ENCODE measurements around the gene CFAP161.
A peak's percentile ranks its signal among the peaks of the same experiment; 100 is the strongest.

The CFAP161 gene, protein sequence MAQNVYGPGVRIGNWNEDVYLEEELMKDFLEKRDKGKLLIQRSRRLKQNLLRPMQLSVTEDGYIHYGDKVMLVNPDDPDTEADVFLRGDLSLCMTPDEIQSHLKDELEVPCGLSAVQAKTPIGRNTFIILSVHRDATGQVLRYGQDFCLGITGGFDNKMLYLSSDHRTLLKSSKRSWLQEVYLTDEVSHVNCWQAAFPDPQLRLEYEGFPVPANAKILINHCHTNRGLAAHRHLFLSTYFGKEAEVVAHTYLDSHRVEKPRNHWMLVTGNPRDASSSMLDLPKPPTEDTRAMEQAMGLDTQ

DNA sequence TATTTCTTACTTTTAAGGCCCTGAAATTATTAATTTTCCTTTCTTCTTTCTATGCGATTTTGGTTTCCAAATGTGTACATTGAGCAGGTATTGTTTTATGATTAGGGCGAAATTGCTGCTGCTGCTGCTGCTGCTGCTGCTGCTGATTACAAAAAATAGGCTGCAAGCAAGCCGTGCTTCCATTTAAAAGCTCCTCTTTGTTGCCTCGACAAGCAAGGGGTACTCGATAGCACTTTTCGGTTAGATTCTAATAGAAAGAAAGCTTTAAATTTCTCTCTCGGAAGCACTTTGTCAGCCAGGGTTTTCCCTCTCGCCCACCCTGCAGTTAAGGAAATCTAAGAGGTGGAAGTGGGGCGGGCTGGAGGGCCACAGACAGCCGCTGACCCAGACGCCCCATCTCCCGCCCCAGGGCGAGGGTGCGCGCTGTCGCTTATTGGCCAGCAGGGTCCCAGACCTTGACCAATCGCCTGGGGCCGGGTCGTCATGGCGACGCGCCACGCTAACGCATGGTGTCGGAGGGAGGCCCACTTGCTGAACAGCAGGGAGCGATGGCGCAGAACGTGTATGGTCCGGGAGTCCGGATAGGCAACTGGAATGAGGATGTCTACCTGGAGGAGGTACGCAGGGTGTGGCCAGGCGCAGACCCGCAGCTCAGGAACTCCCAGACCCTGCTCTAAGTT is at the start of gene CFAP161:
Gene CFAP161, plus strand, starts transcription at position 489 of the 680 bp plus-strand sequence. Its CDS starts 60 bp downstream, at position 549.
- DNase-seq (ENCODE audit: low read depth in 1 of 2, low spot score in 1 of 2) = peak in 1 of 2 donors; percentile 6

DNA sequence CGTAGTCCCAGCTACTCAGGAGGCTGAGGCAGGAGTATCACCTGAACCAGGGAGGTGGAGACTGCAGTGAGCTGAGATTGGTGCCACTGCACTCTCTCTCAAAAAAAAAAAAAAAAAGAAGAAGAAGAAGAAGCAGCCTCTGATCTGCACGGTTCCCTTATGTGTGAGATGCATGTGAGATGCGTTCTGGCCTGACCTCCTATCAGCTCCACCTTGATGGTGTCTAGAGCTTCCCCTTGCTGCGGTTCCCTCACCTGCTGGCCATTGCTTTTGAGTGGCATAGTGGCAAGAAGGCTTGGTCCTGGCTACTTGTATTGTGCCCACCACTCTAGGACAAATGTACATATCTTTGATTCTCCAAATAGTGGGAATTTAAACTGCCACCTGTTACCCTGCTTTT is 49.4 kb upstream of the CFAP161 start:
- no peak for DNase-seq (ENCODE audit: low read depth in 1 of 2, low spot score in 1 of 2)

DNA sequence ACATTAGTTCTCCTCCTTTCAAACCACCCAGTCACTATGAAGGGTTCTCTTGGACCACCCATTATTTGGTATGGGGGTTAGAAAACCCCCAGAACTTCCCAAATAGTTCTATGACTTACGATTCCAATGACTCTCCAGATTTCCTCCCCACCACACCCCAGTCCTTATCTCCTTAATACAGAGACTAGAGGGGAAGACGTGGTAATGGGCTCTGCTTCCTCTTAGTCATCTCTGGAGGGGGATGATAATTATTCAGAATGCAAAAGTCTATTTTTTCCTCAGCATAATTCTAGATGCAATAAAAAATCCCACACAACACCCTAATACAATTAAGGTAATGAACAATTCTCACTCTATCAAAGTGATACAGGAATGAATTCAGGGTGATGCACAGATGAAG is 48.9 kb upstream of the CFAP161 start:
- no peak for DNase-seq (ENCODE audit: low read depth in 1 of 2, low spot score in 1 of 2)

DNA sequence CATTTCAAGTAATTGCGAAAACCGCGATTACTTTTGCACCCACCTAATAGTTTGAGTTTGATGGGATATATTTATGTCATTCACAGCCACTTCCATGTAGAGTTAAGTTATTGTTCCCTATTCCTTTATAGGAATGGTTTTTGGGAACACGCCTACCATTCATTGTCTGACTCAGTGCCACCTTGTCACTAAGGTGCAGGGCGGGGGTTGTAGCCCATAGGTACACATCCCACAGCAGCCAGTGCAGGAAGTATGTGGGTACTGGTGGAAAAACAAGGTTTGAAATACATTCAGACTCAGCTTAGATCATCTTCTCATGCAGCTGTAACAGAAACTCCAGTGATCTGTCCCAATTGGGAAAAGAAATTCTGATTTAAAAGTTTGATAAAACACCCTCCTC is 48.2 kb upstream of the CFAP161 start:
- DNase-seq (ENCODE audit: low read depth in 1 of 2, low spot score in 1 of 2) = no peak

DNA sequence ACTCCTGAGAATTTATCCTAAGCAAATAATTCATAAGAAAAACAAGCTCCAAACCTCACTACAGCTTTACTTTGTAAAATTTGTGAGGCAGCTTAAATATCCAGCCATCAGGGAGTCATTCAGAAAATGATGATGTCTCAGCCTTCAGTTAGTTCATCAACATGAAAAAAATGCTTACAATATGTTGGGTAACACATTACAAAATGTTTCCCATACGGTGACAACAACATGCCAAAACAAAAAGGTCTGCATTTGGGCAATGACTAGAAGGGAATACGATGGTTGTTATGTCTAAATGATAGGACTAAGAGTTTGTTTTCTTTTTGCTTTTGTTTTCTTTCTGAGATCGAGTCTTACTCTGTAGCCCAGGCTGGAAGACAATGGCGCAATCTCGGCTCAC is 47.0 kb upstream of the CFAP161 start:
- no peak for DNase-seq (ENCODE audit: low read depth in 1 of 2, low spot score in 1 of 2)

DNA sequence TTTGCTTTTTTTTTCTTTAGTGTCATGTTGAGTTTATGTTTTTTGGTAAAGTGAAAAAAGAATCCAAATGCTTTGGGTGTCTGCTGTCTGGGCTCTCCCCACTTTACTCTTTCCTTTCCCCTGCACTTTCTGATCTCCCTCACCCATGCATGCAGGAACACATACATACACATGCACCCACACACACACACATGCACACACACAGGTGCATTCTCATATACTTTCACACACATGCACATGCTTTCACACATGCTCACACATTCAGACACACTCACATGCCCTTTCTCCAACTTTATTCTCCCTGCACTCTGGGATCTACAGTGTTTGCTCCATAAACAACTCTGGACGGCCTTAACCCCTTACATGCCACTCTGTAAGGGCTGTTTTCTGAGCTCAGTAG is 46.4 kb upstream of the CFAP161 start:
- DNase-seq (ENCODE audit: low read depth in 1 of 2, low spot score in 1 of 2) = no peak

DNA sequence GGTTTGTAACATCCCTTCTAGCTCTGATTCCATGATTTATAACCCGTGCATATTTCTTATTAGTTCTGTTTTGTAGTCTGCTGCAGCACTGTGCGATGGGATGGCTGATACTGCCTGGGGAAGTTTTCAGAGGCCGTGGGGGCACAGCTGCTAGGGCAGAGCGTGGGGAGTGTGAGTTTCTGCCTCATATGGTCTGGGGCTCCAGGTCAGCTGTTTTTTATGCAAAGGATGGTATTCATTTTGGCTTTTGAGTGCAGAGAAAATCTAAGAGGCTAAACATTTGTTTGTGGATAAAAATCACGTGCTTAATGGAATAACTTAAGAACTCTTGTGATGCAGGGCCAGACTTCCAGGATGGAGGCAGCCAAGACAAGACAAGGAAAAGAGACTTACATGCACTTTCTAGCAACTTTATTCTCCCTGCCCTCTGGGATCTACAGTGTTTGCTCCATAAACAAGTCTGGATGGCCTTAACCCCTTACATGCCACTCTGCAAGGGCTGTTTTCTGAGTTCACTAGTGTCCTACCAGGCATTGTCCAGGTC is 45.5 kb upstream of the CFAP161 start:
- no peak for DNase-seq (ENCODE audit: low read depth in 1 of 2, low spot score in 1 of 2)

DNA sequence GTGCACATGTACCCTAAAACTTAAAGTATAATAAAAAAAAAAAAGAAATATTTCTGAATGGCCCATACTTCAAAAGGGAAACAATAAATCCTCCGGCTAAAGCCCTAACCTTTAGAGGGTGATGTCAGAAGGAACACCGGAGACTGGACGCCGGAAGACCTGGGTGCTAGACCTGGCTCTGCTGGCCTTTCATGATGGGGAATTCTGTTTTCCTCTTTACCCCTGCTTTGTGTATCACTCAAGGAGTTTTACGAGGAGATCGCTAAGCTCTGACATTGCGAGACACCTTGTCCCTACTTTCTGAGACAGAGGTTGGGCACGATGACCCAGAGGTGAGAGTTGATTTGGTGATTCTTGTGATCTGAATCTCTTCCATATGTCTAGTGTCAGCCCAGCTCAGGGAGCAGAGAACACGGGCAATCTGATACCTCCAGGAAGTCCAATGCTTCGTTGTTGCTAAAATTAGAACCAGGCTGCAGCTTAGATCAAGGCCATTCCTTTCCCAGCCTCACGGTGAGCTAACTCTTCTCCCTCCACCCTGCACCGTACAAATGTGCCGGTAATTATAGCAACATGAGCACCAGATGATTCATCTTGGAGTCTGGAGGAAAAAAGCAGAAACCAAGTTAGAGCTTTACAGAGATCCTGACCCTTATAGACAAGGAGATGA is 42.0 kb upstream of the CFAP161 start:
- DNase-seq (ENCODE audit: low read depth in 1 of 2, low spot score in 1 of 2) = no peak

DNA sequence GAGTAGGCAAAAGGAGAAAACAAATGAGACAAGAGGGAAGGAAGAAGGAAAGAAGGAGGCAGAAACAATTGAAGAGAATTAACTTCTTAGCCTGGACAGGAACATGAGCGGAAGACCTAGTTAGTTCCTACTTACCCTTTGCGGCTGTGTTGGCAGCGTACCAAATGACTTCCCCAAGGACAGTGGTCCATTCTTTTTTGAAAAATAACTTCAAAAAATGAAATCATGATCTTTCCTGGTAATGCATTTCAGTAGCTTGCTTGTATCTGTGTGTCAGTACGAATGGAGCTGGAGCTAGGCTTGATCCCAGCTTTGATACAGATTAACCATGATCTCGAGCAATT is 41.5 kb upstream of the CFAP161 start:
- DNase-seq (ENCODE audit: low read depth in 1 of 2, low spot score in 1 of 2) = no peak

DNA sequence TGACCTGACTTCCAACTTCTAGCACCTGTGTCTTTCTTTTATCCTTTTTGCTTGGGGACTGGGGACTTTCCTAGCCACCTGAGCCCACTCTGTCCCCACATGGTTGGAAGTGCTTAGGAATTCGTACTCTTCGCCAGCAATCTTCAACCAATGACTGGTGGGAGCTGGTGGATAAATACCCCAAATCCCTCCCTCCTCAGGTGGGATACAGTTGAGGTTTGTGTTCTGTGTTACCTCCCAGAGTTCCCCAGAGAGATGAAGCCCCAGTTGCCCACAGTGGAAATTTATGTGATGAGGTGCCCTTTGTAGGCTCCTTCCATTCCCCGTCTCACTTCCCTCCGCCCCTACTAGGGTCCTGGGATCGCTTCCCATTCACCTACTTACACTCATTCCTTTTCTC is 40.1 kb upstream of the CFAP161 start:
- DNase-seq (ENCODE audit: low read depth in 1 of 2, low spot score in 1 of 2) = no peak

DNA sequence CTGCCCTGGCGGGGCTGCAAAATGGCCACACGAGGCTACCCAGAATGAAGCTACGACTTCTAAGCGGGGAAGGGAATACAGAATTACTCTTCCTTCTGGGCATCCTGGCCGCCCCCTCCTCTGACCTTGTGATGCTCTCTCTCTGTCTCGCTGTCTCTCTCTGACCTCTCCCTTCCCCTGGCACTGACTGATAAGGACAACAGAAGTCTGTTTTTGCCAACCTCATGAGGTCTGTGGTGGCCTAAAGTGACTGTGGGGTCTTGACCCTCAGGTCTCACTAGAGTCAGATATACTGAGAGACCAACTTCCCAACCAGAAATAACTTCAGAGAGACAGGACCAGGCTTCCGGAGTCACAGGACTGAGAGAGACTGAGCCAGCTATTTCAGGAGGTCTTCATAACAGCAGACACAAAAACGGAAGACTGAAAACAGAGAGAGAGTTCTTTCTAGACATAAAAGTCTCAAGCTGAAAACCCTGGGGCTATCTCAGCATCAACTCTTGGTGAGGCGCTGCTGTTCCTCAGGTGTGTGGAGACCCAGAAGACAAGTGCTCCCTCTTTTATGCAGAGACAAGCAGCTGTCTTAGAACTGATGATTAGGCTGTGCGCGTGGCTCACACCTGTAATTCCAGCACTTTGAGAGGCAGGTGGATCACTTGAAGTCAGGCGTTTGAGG is 38.2 kb upstream of the CFAP161 start:
- DNase-seq (ENCODE audit: low read depth in 1 of 2, low spot score in 1 of 2) = no peak

DNA sequence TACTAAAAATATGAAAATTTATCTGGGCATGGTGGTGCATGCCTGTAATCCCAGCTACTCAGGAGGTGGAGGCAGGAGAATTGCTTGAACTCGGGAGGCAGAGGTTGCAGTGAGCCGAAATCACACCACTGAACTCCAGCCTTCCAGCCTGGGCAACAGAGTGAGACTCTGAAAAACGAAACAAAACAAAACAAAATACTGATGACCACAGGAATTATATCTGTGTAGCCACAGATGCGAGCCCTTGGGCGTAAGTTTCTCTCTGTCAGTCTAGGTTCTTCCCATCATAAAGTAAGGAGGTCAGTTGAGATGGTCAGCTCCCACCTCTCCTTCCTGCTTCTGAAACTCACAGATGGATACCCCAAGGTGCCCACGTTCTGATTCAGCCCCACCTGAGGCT is 37.7 kb upstream of the CFAP161 start:
- DNase-seq (ENCODE audit: low read depth in 1 of 2, low spot score in 1 of 2) = no peak

DNA sequence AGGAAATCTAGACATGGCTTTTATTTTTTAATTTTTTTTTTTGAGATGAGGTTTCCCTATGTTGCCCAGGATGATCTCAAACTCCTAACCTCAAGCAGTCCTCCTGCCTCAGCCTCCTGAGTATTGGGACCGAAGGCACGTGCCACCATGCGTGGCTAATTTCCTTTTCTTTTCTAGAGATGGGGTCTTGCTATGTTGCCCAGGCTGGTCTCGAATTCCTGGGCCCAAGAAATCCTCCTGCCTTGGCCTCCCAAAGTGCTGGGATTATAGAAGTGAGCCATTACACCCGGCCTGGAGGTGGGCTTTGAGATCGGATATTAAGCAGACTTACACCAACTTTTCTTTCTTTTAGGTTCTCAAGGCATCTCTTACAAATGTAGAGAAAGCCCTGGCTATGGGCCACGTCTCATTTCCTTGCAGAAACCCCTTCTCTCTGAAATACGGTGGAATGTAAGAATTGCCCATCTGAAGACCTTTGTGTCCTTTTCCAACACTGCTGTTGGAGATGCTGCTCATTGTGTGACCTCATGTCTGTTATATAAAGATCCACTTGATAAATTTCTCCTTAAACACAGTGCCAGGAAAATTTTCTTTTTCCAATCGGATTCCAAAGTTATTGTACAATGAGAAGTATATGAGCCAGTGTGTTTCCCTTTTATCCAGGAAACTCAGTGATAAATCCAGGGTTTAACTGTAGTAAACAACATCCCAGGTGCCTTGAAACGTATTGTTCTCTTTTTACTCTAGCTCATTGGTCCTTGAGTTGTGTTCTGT is 36.8 kb upstream of the CFAP161 start:
- DNase-seq (ENCODE audit: low read depth in 1 of 2, low spot score in 1 of 2) = no peak

DNA sequence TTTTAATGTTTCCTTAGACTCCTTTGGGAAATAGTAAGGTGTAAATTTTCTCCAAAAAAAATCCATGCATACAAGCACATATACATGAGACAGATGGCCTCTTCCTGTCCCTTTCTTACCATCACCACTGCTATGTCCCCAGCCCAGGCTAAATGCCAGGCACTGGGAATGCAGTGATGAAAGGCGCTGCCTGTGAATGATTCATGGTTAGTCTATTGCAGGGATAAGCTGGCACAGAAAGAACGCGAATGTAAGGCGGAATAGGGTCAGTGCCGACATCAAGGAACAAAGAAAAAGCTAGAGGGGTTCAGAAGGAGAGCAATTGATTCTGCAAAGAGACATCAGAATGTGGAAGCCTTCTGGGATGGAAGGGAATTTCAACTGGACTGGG is 36.2 kb upstream of the CFAP161 start:
- DNase-seq (ENCODE audit: low read depth in 1 of 2, low spot score in 1 of 2) = no peak

DNA sequence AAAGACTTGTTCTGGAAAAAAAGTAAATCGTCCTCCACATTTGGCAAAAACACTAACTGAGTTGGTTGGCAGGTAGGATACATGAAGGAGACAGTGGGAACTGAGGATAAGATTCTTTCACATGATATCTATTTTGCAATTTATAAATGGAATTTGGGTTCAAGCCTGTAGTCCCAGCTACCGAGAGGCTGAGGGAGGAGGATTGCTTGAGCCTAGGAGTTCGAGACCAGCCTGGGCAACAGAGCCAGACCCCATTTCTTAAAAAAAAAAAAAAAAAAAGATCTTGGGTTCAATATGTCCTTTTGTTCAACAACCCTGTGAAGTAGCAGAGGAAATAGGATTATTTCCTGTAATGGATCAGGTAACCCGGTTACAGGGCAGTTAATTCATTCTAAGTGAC is 35.7 kb upstream of the CFAP161 start:
- no peak for DNase-seq (ENCODE audit: low read depth in 1 of 2, low spot score in 1 of 2)

DNA sequence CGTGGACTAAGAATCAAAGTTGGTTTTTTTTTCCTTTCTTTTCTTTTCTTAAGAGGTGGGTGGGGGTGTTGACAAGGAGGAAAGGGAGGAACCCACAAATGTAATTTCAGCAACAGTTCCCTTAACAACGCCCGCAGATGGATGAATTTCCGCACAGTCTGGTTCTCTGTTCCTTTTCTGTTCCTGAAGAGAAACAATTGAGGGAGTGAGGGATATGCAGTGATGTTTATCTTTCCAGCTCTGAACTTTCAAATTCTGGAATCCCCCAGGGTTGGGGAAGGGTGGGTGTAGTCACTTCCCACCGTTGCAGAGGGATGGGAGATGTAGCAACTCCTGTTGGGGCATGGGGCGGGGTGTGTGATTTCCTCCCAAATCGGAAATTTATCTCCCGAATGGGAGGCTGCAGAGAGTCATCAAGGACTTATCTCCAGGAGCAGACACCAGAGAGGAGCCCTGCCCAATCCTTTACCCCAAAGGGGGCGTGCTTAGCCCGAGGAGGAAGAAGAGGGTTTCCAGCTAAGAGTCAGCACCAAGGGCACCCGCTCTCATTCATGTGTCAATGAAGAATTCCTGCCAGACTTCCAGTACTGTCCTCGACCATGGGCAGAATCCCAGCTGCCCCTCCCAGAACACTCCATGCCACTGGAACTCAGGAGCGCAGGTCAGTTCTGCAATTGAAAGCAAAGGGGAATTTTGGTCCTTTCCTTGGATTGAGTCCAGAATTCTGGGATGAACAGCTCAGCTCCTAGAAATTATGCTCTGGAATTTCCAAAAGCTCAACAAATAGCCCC is 35.0 kb upstream of the CFAP161 start:
- no peak for DNase-seq (ENCODE audit: low read depth in 1 of 2, low spot score in 1 of 2)

DNA sequence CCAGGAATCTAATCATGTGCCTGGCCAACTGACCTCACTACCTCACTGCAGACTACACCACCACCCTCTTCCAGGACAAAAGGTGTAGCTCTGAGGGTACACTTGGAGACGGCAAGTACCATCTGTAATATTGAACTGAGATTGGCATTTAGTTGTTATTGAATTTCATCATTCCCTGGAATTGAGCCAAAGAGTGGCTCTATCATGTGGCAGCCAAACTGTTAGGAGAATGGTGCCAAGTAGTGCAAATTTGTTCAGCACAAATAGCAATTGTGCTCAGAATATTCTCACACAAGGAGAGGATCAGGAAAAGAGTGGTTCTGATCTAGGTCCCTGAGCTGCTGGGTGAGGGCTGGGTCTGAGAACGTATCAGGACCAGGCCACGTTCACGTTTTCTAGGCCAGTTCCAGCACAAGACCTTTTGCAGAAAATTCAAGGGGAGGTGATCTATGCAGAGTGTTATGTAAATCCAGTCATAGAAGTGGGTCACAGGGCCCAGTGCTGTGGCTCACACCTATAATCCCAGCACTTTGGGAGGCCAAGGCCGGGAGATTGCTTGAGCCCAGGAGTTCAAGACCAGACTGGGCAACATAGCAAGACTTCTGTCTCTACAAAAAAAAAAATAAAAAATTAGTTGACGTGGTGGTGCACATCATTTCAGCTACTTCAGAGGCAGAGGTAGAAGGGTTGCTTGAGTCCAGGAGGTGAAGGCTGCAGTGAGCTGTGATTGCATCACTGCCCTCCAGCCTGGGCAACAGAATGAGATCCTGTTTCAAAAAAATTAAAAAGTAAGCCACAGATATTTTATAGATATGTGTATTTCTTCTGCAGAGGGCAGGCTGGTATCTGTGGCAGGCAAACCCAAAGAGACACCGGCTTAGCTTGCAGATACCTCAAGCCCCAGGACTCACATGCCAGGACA is 31.9 kb upstream of the CFAP161 start:
- no peak for DNase-seq (ENCODE audit: low read depth in 1 of 2, low spot score in 1 of 2)

DNA sequence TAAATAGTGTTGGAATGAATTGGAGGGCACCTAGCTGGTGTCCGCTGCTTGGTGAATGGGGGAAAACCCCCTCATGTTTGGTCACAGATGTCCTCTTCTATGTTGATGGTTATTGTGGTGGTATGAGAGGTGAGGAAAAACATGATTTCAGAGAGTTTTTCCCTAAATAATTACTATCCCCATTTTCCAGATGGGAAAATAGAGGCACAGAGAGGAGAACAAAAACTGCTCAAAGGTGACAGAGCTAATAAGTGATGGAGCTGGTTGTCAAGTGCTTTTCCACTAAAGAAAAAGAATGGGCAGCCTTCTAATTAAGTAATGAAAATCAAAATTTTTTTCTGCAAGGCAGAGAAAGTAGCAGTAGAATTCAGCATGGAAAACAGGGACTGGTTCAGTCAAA is 30.2 kb upstream of the CFAP161 start:
- no peak for DNase-seq (ENCODE audit: low read depth in 1 of 2, low spot score in 1 of 2)

DNA sequence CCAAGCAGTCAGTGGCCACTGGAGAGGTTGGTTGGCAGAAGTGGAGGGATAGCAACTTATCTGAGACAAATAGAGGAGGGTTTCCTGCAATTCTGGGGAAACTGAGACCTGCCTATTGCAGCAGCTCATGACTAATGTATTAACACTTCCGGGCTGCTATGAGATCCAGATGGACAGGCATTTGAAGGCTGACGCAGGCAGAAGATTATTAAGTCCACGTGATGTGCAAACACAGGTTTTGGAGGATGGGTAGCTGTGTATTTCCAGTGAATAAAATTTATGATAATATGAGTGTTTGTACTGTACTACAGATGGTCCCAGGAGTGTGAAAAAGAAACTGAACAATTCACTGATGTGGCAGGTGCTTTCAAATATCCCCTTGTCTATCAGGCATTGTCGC is 28.5 kb upstream of the CFAP161 start:
- DNase-seq (ENCODE audit: low read depth in 1 of 2, low spot score in 1 of 2) = no peak

All from stimulated activated CD4-positive, alpha-beta T cell treated with anti-CD3 and anti-CD28 coated beads, Interleukin-15, amount 100 ng/mL, for 1 hour (primary cell).